NB4 (cell line): ENCODE data around the gene XPO5.

ENCODE experiments used
- CTCF ChIP-seq: IDR thresholded peaks from one replicate; pipeline ENCODE4 v1.5.1; 2012; ENCODE audit warnings: low read depth, low read length
- MAX ChIP-seq: IDR thresholded peaks from 2 replicates; pipeline ENCODE4 v1.6.1; 2011; ENCODE audit warnings: low read depth, low read length

- no peak for TF ChIP-seq CTCF
- no peak for TF ChIP-seq MAX
These were observed 72.4 kb downstream of the XPO5 start for GRCh38 chr6:43503443-43503842.
